Type B pancreatic cell (in vitro differentiated cells): ENCODE data around the gene PAX5. TPM values are rescaled to one million over a fixed set of nuclear protein-coding genes. Genes with fewer than 3 reads are reported as not detected.

ENCODE experiments used
- DNase-seq: peaks from one replicate; pipeline ENCODE4 v3.0.0; 2021; ENCODE audit warnings: mixed read lengths; ENCODE audit not compliant: unreplicated experiment; ENCODE audit errors: extremely low spot score
- H3K27ac Mint-ChIP-seq: 2 replicates; pipeline ENCODE4 v1.8.0; 2021; ENCODE audit warnings: mild to moderate bottlenecking, mixed read lengths
- H3K27me3 Mint-ChIP-seq: 2 replicates; pipeline ENCODE4 v1.8.0; 2021; ENCODE audit warnings: mixed read lengths
- H3K36me3 Mint-ChIP-seq: 2 replicates; pipeline ENCODE4 v1.8.0; 2021; ENCODE audit warnings: mixed read lengths
- H3K4me1 Mint-ChIP-seq: one replicate; pipeline ENCODE4 v1.8.0; 2021; ENCODE audit warnings: mixed read lengths; ENCODE audit not compliant: unreplicated experiment
- H3K4me3 Mint-ChIP-seq: 2 replicates; pipeline ENCODE4 v1.8.0; 2021; ENCODE audit warnings: mild to moderate bottlenecking, mixed read lengths
- H3K9me3 Mint-ChIP-seq: 2 replicates; pipeline ENCODE4 v1.8.0; 2021; ENCODE audit warnings: mixed read lengths
- CTCF ChIP-seq: fragments of 200-600 bp; sonication (generic); conservative IDR thresholded peaks from 2 replicates; pipeline ENCODE4 v1.5.0; 2021; ENCODE audit warnings: antibody characterized with exemption, mild to moderate bottlenecking
- total RNA-seq: library from RNA; stranded (reverse); gene quantifications from 2 replicates; pipeline ENCODE4 v1.2.1, GENCODE V29; 2021; ENCODE audit warnings: low replicate concordance

PAX5 gene
- total RNA-seq, 1 donor from 2014 or later = not detected

GRCh38 chr9:36832164-36832795, 201.8 kb downstream of the PAX5 start:
- Mint-ChIP-seq H3K4me3 (no peak overlapping the region), H3K4me1 (peaks cover 9% of the 10 kb centered on the region), H3K36me3 (no peaks in the 10 kb centered on the region), H3K27me3 (peaks cover 39% of the 10 kb centered on the region), H3K9me3 (no peaks in the 10 kb centered on the region), H3K27ac (no peak overlapping the region)
- TF ChIP-seq CTCF = no peak
- no peak for DNase-seq

DNA sequence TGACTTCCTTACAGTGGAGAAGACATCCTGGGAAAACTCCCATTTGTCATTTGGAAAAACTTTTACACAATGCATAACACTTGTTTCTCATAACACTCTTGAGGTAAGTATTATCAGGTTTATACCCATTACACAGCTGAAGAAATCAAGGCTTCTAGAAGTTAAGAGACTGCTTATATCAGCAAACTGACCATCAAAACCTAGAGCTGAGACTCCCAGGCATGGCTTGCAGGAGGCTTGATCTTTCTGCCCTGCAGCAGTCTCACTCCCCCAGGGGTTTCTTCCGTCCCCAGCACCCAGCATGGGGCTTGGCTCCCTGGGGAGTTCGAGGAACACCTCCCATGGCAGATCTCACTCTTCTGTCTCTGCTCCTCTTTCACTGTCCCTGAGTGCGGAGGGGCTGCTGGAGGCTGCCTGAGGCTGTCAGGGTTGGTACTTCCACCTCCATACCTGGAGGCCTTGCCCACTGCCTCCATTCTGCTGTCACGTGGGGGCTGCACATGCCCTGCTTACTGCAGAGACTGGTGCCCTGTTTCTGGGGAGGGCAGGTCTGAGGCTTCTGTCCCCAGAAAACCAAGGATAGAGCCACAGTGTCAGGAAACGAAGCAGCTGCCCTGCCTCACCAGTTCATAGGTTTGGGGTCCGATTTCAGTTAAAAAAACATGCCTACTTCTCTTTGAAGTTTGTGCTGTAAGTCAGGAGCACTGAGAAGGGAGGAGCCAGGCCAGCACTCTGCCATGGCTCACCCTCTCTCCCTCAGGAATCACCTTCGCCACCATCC, 202.5 kb downstream of the PAX5 start:
- TF ChIP-seq CTCF = no peak
- H3K4me1 Mint-ChIP-seq = peaks cover 11% of the 10 kb centered on the region
- no peaks in the 10 kb centered on the region for H3K36me3 Mint-ChIP-seq
- no peak for DNase-seq
- H3K27me3 Mint-ChIP-seq = peaks cover 35% of the 10 kb centered on the region
- no peaks in the 10 kb centered on the region for H3K9me3 Mint-ChIP-seq
- H3K27ac Mint-ChIP-seq = no peak overlapping the region
- H3K4me3 Mint-ChIP-seq = no peak overlapping the region

GRCh38 chr9:36828611-36829013, 205.5 kb downstream of the PAX5 start:
- H3K27me3 Mint-ChIP-seq = peaks cover 43% of the 10 kb centered on the region
- no peak for DNase-seq
- H3K4me3 Mint-ChIP-seq = no peak overlapping the region
- H3K36me3 Mint-ChIP-seq = no peaks in the 10 kb centered on the region
- H3K27ac Mint-ChIP-seq = no peak overlapping the region
- no peak for TF ChIP-seq CTCF
- peaks cover 11% of the 10 kb centered on the region for H3K4me1 Mint-ChIP-seq
- H3K9me3 Mint-ChIP-seq = no peaks in the 10 kb centered on the region

DNA sequence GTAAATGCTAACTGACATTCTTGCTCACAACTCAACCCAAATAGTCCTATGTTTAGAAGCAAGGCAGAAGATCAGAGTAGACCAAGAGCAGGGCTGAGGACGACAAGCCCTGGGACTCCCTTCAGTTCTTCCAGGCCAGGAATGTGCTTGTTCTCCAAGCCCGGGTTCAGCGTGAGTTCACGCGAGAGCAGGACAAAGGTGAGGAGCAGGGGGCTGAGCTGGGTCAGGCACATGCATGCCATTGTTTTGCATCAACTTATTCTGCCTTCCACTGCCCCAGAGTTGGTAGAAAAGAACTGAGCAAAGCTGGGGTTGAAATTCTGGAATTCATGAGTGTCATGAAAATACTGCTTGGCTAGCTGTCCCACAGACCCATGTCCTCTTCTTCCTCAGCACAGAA, 206.5 kb downstream of the PAX5 start:
- no peak for DNase-seq
- Mint-ChIP-seq H3K9me3 (no peaks in the 10 kb centered on the region), H3K36me3 (no peaks in the 10 kb centered on the region), H3K27me3 (peaks cover 53% of the 10 kb centered on the region), H3K4me1 (peaks cover 11% of the 10 kb centered on the region), H3K27ac (no peak overlapping the region), H3K4me3 (no peak overlapping the region)
- TF ChIP-seq CTCF = no peak

DNA sequence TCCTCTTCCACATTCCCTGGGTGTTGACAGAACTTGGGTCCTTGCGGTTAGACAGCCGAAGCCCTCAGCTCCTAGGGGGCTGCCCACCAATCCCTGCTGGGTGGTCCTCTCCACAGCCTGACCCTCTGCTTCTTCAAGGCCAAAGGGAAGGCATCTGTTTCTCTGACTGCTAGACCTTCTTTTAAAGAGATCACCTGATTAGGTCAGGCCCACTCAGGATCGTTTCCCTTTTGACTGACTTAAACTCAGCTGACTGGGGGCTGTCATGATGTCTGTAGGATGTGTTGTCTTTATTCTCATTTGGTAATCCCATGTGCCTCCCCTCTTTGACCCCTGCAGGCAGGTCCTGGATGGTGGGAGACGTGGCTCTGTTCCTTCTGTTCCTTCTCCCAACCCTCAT, 207.5 kb downstream of the PAX5 start:
- Mint-ChIP-seq H3K27me3 (peaks cover 60% of the 10 kb centered on the region), H3K36me3 (no peaks in the 10 kb centered on the region), H3K4me3 (no peak overlapping the region), H3K27ac (no peak overlapping the region), H3K9me3 (no peaks in the 10 kb centered on the region), H3K4me1 (peaks cover 5% of the 10 kb centered on the region)
- no peak for TF ChIP-seq CTCF
- DNase-seq = no peak
